Hypothalamus (tissue), 51 donors: ENCODE data around the gene SARS2.

Experiments used
- DNase-seq, 51 donors: peaks; one replicate each; lab custom pipeline; 2025; lab: John Stamatoyannopoulos, UW

Gene SARS2

DNA sequence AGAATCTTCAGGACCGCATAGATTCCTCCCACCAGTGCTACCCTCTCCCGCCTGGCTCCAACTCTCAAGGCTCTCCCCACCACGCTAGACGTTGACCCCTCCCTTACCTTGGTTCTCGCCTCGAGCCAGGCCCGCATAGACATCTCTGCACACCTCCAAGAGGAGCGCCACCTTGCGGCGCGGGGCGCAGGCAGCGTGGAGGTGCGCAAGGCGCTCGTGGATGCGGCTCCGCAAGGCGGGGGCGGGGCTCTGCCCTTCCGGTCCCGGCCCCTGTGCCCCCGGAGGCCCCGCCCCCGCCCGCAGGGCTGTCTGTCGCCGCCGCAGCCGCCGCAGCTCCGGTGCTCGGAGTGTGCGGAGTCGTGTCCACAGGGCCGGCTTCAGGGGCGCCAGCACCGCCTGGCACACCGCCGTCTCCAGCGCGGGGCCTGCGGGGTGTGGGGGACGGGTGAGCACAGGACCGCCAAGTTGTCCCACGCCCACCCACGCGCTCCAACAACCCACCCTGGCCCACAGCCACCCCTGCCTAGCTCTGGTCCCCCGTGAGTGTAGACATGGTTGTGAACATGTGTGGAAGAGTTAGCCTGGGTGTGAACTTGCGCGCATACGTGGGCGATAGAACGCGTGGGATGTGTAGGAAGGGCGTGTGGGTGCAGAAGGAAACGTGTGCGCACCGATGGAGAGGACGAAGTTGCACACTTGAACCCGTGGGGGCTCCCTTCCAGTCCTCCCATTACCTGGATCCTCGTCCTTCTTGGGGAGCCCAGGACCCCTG, 60.5 kb downstream of the SARS2 start:
- peak in 41 of 51 donors; percentile 16 to 76 (median 47) for DNase-seq

DNA sequence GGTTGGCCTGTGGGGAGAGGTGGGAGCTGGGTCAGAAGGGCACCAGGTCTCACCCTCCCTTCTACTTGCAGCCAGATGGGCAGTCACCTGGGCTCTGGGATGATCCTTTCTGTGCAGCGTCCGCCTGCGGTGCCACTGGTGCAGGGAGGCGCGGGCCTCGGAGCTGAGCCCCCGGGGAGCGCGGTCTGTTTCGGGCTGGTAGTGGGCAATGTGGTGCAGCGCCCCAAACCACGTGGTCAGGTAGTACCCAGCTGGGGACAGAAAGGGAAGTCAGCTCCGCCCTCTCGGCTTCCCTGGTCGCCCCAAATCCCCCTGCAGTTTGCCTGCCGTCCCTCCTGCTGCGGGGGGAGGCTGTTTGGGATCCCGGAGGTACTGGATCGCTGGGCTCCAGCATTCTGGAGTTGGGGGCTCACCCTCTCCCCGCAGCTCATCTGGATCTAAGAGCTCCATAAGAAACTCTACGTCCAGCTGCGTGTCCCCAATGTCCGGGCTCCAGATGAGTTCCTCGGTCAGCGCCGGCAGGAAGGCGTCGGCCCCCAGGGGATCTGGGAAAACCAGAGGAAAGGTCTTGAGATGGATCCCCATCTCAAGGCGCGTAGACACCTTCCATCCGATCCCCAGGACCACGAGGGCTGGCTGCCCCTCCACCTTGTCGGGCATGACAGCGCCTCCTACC, 61.3 kb downstream of the SARS2 start:
- DNase-seq, result peak in 4 of 51 donors; percentile 11 to 35 (median 24)

DNA sequence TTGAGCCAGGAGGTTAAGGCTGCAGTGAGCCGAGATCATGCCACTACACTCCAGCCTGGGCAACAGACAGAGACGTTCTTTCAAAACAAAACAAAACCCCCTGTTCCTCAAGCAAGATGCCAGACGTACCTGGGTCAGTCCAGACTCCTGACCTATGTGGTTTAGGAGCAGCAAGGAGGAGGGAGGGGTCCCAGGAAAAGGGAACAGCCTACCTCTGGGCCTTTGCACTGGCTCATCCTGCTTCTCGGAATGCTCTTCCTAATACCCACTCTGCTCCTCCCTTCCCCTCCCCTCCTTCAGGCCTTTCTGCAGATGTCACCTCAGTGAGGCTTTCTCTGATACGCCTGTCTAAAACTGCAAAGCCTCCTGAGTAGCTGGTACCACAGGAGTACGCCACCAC, 62.0 kb downstream of the SARS2 start:
- DNase-seq, result no peak

DNA sequence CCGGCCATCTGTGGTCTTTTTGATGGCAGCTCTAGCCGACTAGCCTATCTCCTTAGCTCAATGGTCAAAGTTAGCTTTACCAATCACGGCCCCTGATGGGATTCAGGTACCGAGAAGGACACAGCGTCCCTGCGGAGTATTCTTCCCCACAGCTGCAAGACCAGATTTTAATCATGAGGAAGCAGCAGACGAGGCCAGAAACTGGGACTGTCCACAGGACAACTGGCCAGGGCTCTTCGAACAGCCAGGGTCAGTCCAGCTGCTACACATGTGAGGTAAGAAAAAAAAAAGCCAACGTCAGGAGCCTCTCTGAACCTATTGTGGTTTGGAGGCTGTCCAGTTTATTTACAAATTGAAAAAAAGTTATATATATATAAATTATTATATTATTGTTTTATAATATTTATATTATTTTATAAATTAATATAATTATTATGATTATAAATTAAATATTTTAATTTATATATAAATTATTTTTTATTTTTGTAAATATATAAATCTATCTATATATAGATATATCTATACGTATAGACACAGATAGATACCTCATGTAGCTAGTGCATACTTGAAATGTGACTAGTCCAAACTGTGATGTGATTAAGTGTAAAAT, 63.3 kb downstream of the SARS2 start:
- no peak for DNase-seq
